Measurements from ENCODE around the gene RAB44. TPM values are rescaled to one million over a fixed set of nuclear protein-coding genes. Genes with fewer than 3 reads are reported as not detected.

Gene RAB44
- total and polyA plus RNA-seq, 2 of the 4 experiments (the other 2 are of a cell fraction) = 0.03 TPM; not detected in 1

DNA sequence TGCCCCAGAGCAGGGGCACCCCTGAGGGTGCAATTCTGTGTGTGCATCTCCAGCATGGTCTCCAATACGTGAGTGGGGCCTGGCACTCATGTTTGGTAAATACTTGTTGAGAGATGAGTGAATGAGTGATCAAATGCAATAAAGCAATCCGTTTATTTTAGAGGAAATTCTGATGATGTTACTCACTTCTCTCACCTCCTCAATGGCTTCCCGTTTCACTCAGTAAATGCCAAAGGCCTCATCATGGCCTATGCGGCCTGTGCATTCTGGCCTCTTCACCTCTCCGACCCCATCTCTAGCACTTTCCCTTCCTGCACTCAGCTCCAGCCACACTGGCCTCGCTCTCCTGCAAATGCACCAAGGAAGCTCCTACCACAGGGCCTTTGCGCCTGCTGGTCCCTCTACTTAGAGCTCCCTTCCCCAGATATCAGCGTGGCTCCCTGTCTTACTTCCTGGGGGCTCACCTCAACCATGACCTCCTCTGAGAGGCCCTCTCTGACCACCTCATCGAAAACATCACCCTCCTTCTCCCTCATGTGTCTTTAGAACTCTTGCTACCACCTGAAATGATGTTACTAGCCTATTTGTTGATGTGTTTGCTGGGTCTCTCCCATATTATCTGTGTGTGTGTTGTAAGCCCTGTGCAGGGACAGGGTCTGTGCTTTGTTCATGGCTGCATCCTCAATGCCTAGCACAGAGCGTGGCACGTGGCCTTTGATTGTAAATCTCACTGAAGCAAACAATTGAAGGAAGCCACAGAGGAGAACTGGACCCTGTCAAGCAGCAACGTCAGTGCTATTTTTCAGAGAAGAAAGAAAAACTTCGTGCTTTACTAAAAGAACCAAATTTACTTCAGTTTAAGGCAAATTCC lies 42.6 kb downstream of the RAB44 start:
- Histone ChIP-seq H2BK20ac (ENCODE audit: low read depth, low read length) (no peak overlapping the region), H3K4me1 (ENCODE audit: control insufficient read depth, insufficient read depth, low read length) (peaks cover 7% of the 10 kb centered on the region), H4K20me1 (ENCODE audit: insufficient read depth, low read length) (peaks cover 3% of the 10 kb centered on the region; the same call in 1 of the 2 replicates), H3K9me3 (ENCODE audit: control insufficient read depth, insufficient read depth, low read length) (no peaks in the 10 kb centered on the region), H4K5ac (ENCODE audit: low read depth, low read length) (no peak overlapping the region), H3K4me2 (ENCODE audit: low read depth, low read length) (no peak overlapping the region), H2BK15ac (ENCODE audit: low read depth, low read length) (no peak overlapping the region; the same call in 2 of the 3 replicates), H2AK5ac (ENCODE audit: low read depth, low read length) (no peak overlapping the region), H2BK120ac (ENCODE audit: low read depth, low read length) (no peak overlapping the region), H2AFZ (replicated peaks; ENCODE audit: low read length, poor library complexity) (no peak overlapping the region), H3K9me1 (ENCODE audit: insufficient read depth, low read length) (peaks cover 4% of the 10 kb centered on the region; the same call in 1 of the 2 replicates), H3K4ac (ENCODE audit: low read depth, low read length) (no peak overlapping the region), H3K79me1 (ENCODE audit: low read depth in 1 of 2, low read length in 2 of 2) (no peaks in the 10 kb centered on the region), H3K27me3 (ENCODE audit: control insufficient read depth, insufficient read depth, low read length) (peaks cover 8% of the 10 kb centered on the region), H3K18ac (ENCODE audit: low read depth, low read length) (no peak overlapping the region), H3K56ac (ENCODE audit: extremely low read depth, insufficient read depth, low read length) (no peak overlapping the region), H3K36me3 (ENCODE audit: control insufficient read depth, insufficient read depth, low read length) (no peaks in the 10 kb centered on the region), H3K27ac (ENCODE audit: insufficient read depth, low read length) (no peak overlapping the region), H4K8ac (ENCODE audit: low read depth in 2 of 2, low read length in 2 of 2) (peak overlapping the region in 1 of 2 experiments; percentile 39; a peak in 1 of 4 replicates), H2AK9ac (replicated peaks; ENCODE audit: low read depth, low read length, poor library complexity) (no peak overlapping the region), H3K23ac (ENCODE audit: low read depth, low read length) (no peak overlapping the region), H3K14ac (replicated peaks; ENCODE audit: low read depth, low read length) (no peak overlapping the region), H4K91ac (ENCODE audit: insufficient read depth, low read depth, low read length) (no peak overlapping the region), H3K4me3 (ENCODE audit: insufficient read depth, low read depth, low read length) (no peak overlapping the region), H2BK5ac (ENCODE audit: low read depth, low read length, poor library complexity, severe bottlenecking) (no peak overlapping the region), H3K9ac (ENCODE audit: low read depth, low read length) (no peak overlapping the region)
- DNase-seq (peak; percentile 8), ATAC-seq (ENCODE audit: low read depth) (peak; percentile 7; the same call in 1 of the 2 replicates)
- TF ChIP-seq RCOR1 (IDR thresholded peaks at IDR 0.05; ENCODE audit: insufficient replicate concordance, low read length) (peak; percentile 16), MXI1 (IDR thresholded peaks at IDR 0.05; ENCODE audit: borderline replicate concordance, low read depth, low read length) (no peak)
- dilution Hi-C loops (cut with HindIII; ENCODE audit: low sequenced_read_pairs, unreplicated experiment) (no loop called here), in situ Hi-C loops (cut with MboI; ENCODE audit: low sequenced_read_pairs) (no loop called here), intact Hi-C loops (cut with micrococcal nuclease) (no loop called here)
- ChIA-PET CTCF (no interaction called here), POLR2A (ENCODE audit: unreplicated experiment) (interaction anchor here (0.6 kb wide), 1 partner anchor 134 kb away, joined by 3 read pairs; no protein-coding TSS in a partner anchor)
- no TSS peak for BruUV-seq (replicated peaks)
- 81% methylated on average over 7 of the region's 13 CpGs; no CpG with 5 or more reads in 1 of the 2 experiments for WGBS, 2 experiments (ENCODE audit: extremely low coverage in 2 of 2, insufficient read length in 1 of 2)

Measured in IMR-90 (cell line).